ENCODE measurements around the gene TALDO1. TPM values are rescaled to one million over a fixed set of nuclear protein-coding genes. Genes with fewer than 3 reads are reported as not detected.
A peak's percentile ranks its signal among the peaks of the same experiment; 100 is the strongest.

Gene TALDO1
- polyA plus RNA-seq, 1 donor from 2014 or later: 156 TPM

GRCh38 chr11:723120-723883 is 24.0 kb upstream of the TALDO1 start:
- Histone ChIP-seq H3K79me2 (replicated peaks; ENCODE audit: insufficient read depth, low read length) (no peaks in the 10 kb centered on the region), H3K4me2 (ENCODE audit: low read length) (no peak overlapping the region), H4K20me1 (ENCODE audit: insufficient read depth) (no peaks in the 10 kb centered on the region), H3K27ac (ENCODE audit: low read length) (no peak overlapping the region), H3K9ac (ENCODE audit: low read length) (no peak overlapping the region), H3K27me3 (ENCODE audit: insufficient read depth, low read depth, low read length) (peaks cover 55% of the 10 kb centered on the region), H3K9me2 (ENCODE audit: insufficient read depth, low read length) (no peaks in the 10 kb centered on the region), H3K4me3 (ENCODE audit: low read length) (no peak overlapping the region), H3K36me3 (ENCODE audit: insufficient read depth, low read length) (no peaks in the 10 kb centered on the region), H3K9me3 (ENCODE audit: low read length) (no peaks in the 10 kb centered on the region), H2AFZ (ENCODE audit: low read depth, low read length) (no peak overlapping the region), H3F3A (ENCODE audit: insufficient read depth, low read length, poor library complexity, severe bottlenecking) (no peaks in the 10 kb centered on the region)
- no peak for TF ChIP-seq TAF1 (IDR thresholded peaks at IDR 0.05; ENCODE audit: low read depth)
- peak; percentile 68 for TF ChIP-seq RAD21 (conservative IDR thresholded peaks at IDR 0.05)
- TF ChIP-seq MXI1 (conservative IDR thresholded peaks at IDR 0.05; ENCODE audit: poor library complexity, severe bottlenecking): no peak
- peak; percentile 62 for TF ChIP-seq SMC3 (conservative IDR thresholded peaks at IDR 0.05; ENCODE audit: poor library complexity)
- peak; percentile 65 for TF ChIP-seq CTCF (IDR thresholded peaks at IDR 0.05; ENCODE audit: poor library complexity, severe bottlenecking)

GRCh38 chr11:724049-724777 is 23.1 kb upstream of the TALDO1 start:
- Histone ChIP-seq H3F3A (ENCODE audit: insufficient read depth, low read length, poor library complexity, severe bottlenecking) (no peaks in the 10 kb centered on the region), H2AFZ (ENCODE audit: low read depth, low read length) (no peak overlapping the region), H3K9ac (ENCODE audit: low read length) (no peak overlapping the region), H3K27ac (ENCODE audit: low read length) (no peak overlapping the region), H3K4me2 (ENCODE audit: low read length) (no peak overlapping the region), H3K9me3 (ENCODE audit: low read length) (no peaks in the 10 kb centered on the region), H3K79me2 (replicated peaks; ENCODE audit: insufficient read depth, low read length) (no peaks in the 10 kb centered on the region), H3K36me3 (ENCODE audit: insufficient read depth, low read length) (no peaks in the 10 kb centered on the region), H3K4me3 (ENCODE audit: low read length) (no peak overlapping the region), H3K27me3 (ENCODE audit: insufficient read depth, low read depth, low read length) (peaks cover 55% of the 10 kb centered on the region), H3K9me2 (ENCODE audit: insufficient read depth, low read length) (no peaks in the 10 kb centered on the region), H4K20me1 (ENCODE audit: insufficient read depth) (no peaks in the 10 kb centered on the region)
- no peak for TF ChIP-seq CTCF (IDR thresholded peaks at IDR 0.05; ENCODE audit: poor library complexity, severe bottlenecking)
- TF ChIP-seq SMC3 (conservative IDR thresholded peaks at IDR 0.05; ENCODE audit: poor library complexity): no peak
- no peak for TF ChIP-seq RAD21 (conservative IDR thresholded peaks at IDR 0.05)
- no peak for TF ChIP-seq POLR2AphosphoS5 (IDR thresholded peaks at IDR 0.05)
- no peak for TF ChIP-seq EP300 (conservative IDR thresholded peaks at IDR 0.05; ENCODE audit: poor library complexity, severe bottlenecking)
- no peak for TF ChIP-seq EZH2 (IDR thresholded peaks at IDR 0.05; ENCODE audit: borderline replicate concordance, insufficient read depth, low read length, poor library complexity, severe bottlenecking)
- no peak for TF ChIP-seq TAF1 (IDR thresholded peaks at IDR 0.05; ENCODE audit: low read depth)
- no peak for TF ChIP-seq REST (IDR thresholded peaks at IDR 0.05; ENCODE audit: borderline replicate concordance)
- no peak for TF ChIP-seq MXI1 (conservative IDR thresholded peaks at IDR 0.05; ENCODE audit: poor library complexity, severe bottlenecking)

Measured in neural cell (in vitro differentiated cells).